NCI-H2171 (cell line): ENCODE results near the gene BRD3OS.

Experiments used
- DNase-seq: peaks from one replicate; lab custom pipeline; 2025; lab: John Stamatoyannopoulos, UW

The BRD3OS gene

DNA sequence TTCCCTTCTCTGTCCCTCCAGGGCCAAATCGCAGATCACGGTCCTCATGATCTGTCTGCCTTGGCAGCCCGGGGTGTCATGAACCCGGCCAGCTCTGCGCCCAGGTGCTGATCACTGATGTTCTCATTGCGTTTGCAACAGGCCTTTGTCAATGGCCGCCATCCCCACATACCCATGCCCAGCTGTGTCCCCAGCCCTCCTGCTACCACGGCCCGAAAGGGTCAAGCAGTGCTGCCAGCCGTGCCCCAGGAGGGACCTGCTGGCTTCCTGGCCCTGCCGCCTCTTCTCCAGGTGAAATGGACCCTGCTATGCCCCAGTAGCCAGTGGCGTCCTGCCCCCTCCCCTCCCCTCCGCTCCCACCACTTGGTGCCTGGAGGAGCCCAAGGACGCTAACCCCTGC, 20.4 kb upstream of the BRD3OS start:
- DNase-seq, result no peak

- DNase-seq, result no peak
These were observed 19.9 kb upstream of the BRD3OS start for GRCh38 chr9:134005381-134005780.

DNA sequence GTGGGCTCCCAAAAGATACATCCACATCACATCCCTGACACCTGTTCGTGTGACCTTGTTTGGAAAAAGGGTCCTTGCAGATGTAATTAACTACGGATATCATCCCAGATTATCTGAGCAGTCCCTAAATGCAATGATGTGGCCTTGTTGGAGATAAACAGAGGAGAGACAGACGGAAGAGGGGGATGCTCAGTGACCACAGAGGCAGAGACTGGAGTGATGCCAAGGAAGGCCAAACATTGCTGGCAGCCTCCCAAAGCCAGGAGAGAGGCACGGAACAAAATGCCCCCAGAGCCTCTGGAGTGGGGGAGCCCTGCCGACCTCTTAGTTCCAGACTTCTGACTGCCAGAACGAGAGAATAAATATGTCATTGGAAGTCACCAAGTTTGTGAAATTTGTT, 18.1 kb upstream of the BRD3OS start:
- DNase-seq, result no peak

DNA sequence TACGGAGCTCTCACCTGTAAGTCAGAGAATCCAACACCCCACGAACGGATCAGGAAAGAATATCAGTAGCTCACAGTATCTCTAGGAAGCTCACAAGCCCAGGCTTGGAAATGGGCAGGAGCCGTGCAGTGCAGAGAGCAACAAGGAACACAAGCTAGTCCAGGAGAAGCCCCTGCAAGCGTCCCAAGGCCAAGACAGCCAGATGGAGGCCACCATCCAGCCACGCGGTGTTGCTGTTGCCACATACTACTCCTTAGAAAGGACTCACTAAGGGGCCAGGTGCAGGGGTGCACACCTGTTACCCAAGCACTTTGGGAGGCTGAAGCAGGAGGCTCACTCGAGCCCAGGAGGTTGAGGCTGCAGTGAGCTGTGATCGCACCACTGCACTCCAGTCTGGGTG, 17.7 kb upstream of the BRD3OS start:
- no peak for DNase-seq

DNA sequence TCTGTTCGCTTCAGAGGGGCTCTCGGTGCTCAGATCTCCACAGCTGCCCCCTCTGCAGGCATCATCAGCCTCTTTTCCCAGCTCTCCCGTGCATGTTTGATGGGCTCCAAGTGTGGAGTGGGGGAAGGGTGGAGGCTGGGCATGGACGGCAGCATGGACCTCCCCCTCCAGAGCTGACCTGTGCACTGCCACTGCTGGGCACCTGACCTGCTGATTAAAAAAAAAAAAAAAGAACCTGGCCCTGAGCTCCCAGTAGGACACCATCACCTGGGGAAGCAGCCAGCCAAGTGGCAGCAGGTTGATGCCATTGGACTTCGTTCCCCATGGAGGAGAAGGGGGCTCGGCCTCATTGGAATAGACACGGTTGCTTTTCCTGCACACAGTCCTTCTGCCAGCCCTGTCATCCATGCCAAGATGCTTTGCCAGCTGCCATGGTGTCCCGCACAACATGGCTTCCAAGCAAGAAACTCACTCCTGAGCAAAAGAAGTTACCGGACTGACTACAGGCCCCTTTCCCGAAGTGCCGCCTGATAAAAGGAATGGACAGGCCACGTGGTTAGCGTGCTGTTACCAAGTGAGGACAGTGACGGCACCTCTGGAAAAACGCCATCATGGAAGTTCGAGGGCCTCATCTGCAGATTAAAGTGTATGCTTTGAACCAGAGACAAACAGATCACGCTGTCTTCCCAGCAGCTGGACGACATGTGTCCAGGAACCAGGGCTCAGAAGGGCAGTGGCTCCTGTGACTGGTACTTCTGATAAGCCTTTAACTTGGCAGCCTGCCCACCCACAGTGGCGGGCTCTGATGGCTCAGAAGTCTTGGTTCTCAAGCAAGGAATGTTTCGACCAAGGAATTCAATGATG, 14.7 kb upstream of the BRD3OS start:
- DNase-seq, result no peak

GRCh38 chr9:134011401-134011800, 13.9 kb upstream of the BRD3OS start:
- DNase-seq, result no peak

- no peak for DNase-seq
These were observed 10.3 kb upstream of the BRD3OS start for GRCh38 chr9:134014946-134015345.

GRCh38 chr9:134024214-134024792, 978 bp upstream of the BRD3OS start:
- no peak for DNase-seq

- DNase-seq, result peak; percentile 69
These were observed 593 bp downstream of the BRD3OS start for GRCh38 chr9:134025606-134026541.

- no peak for DNase-seq
These were observed 1.3 kb downstream of the BRD3OS start for GRCh38 chr9:134026581-134026980.

- DNase-seq, result no peak
These were observed 1.7 kb downstream of the BRD3OS start for GRCh38 chr9:134026981-134027380.

DNA sequence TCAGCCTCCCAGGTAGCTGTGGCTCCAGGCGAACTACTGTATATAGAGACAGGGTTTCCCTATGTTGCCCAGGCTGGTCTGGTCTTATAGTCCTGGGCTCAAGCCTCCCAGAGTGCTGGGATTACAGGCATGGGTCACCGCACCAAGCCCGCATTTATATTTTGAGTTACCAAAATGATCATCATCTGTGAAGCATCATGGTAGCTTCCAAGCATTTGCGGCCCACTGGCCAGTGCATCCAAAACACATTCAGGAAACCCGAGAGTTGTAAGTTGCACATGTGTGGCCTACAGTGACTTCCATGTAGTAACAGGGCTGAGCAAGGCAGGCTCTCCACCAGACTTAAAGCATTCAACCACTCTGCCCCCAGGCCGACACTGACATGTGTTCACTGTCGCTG, 2.3 kb downstream of the BRD3OS start:
- peak; percentile 48 for DNase-seq

- DNase-seq, result peak; percentile 38
These were observed 2.8 kb downstream of the BRD3OS start for GRCh38 chr9:134028076-134028475.

DNA sequence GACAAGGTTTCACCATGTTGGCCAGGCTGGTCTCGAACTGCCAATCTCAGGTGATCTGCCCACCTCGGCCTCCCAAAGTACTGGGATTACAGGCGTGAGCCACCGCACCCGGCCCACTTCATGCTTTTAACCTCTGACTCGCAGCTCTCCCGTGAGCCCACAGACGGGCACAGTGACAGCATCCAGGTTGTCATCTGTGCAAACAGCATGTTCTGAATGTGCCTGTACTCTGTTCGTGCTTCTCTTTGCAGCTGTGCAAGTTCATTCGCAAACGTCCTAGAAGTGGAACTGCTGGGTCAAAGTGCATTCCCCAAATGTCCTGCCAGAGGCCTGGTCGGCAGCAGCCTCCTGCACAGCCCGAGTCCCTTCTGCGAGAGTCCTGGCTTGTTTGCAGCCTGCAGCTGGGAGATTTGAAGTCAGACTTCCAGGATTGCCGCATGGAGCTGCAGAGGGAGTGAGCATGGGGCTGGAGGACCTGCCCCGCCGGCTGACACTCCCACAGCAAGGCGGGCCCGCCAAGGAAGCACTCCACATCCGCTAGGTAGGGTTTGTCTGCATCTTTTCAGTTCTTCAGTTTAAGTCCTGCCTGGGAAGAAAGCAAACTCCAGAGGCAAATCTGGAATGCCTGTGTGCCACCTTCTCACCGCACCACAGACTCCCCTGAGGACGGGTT, 3.4 kb downstream of the BRD3OS start:
- DNase-seq, result no peak

DNA sequence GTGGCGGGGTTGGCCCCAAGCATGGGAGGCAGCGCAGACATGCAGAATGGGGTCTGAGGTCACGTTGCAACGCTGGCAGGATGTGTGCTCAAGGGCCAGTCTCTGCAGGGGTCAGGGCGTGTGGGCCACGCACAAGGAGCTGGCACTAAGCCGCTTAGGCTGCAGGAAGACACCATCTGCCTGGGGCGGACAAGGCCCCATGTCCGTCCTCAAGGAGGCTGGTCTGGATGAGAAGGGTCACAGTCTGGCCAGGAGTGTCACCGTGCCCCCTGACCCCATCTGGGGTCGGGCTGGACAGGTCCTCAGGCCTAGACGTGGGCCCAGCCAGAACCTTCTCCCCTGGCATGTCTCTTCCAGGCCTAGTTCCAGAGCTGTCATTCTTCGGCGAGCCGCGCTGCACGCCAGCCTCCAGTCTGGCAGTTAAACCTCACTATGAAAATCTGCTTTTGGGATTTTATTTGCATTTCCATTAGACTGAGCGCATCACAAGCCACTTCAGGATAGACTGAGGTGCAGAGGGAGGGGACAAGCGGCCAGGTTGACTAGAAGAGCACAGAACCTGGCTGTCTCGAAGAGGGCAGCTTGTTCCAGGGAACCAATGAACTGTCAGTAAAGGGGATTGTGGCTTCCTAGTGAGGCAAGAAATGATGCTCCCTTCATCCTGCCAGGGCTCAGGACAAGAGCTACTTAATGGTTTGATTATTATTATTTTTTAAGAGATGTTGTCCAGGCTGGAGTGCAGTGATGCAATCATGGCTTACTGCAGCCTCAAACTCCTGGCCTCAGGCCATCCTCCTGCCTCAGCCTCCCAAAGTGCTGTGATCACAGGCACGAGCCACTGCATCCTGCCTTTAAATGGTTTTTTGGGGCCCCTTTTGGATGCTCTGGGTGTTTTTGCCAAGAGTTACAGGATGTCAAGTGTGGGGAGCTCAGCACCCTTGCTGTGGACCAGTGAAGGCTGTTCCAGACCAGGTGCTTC, 4.3 kb downstream of the BRD3OS start:
- no peak for DNase-seq

DNA sequence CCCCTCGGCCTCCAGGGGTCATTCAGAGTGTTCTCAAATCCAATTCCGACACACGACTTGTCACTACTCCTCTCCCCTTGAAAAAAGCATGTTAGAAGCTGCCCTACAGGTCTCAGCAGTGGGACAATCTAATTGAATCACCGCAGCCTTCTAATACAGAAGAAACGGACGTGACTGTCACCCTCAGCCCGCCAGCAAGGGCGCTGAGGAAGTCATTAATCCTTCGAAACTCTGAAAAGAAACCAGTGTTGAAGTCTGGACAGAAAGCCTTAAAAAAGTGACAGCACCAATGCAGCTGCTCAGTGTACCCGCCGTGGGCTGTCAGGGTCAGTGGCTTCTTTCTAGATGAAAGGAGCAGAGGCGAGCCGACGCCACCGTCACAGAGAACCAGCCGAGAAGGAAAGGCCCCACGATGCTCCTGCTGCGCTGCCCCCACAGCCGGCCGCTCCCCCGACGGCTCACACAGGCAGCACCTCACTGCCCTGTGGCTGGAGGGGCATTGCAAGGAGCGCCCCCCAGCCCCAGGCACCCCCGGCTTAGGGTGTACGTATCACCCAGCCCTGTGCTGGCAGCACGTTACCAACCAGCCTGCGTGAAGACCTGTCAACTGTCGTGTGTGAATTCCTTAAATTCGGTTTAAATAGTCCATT, 5.7 kb downstream of the BRD3OS start:
- no peak for DNase-seq

DNA sequence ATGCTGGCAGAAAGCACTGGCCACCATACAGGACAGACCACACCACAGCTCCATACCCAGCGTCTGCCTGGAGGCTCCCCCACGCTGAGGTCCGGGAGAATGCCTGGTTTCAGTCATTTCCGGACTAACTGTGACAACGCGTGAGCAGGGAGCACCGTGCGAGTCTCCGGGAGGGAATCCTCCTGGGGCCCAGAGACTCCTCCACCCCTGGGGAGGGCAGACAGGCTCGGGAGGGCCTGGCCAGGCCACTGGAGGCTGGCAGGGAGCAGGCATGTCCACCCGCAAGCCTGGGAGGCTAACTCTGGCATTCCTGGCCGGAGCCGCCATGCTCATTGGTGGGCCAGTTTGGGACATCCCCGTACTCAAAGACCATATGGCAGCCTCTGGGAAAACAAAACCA, 6.5 kb downstream of the BRD3OS start:
- no peak for DNase-seq

GRCh38 chr9:134032456-134033222, 7.4 kb downstream of the BRD3OS start:
- no peak for DNase-seq

GRCh38 chr9:134033516-134034214, 8.4 kb downstream of the BRD3OS start:
- DNase-seq, result no peak
